ENCODE data around the gene TRMU. TPM values are rescaled to one million over a fixed set of nuclear protein-coding genes. Genes with fewer than 3 reads are reported as not detected.

TRMU gene
- total RNA-seq, 1 experiment from 2014 or later = 48.8 TPM

GRCh38 chr22:46293577-46294260 is 41.8 kb upstream of the TRMU start:
- no peak overlapping the region for H3K4me3 ChIP-seq (ENCODE audit: low read depth in 2 of 2, low read length in 2 of 2)
- in situ Hi-C loops (cut with HindIII; ENCODE audit: low pct_unique_long_range_greater_than_20kb, low sequenced_read_pairs) (no loop called here), intact Hi-C loops (cut with micrococcal nuclease; ENCODE audit: unreplicated experiment) (no loop called here)
- ChIA-PET CTCF (no interaction called here), POLR2A (no interaction called here)
- H3K36me3 ChIP-seq (ENCODE audit: control insufficient read depth, insufficient read depth, low read length) = peaks cover 2% of the 10 kb centered on the region; the same call in 1 of the 2 replicates
- H3K4me1 ChIP-seq (ENCODE audit: control insufficient read depth, insufficient read depth, low read length) = no peaks in the 10 kb centered on the region; the same call in 1 of the 2 replicates
- no peak for DNase-seq (ENCODE audit: low read depth, low spot score)
- BruUV-seq (replicated peaks) = no TSS peak
- no peak for ATAC-seq
- no peaks in the 10 kb centered on the region for H3K9me3 ChIP-seq (ENCODE audit: control insufficient read depth, insufficient read depth, low read depth, low read length)
- H3K27ac ChIP-seq (ENCODE audit: low read length) = no peak overlapping the region
- no peaks in the 10 kb centered on the region for H3K27me3 ChIP-seq (ENCODE audit: control insufficient read depth, insufficient read depth, low read length)
- TF ChIP-seq CTCF (IDR thresholded peaks at IDR 0.05) = no peak
- no peak for TF ChIP-seq POLR2AphosphoS5 (IDR thresholded peaks at IDR 0.05; ENCODE audit: low read depth, low read length)
- TF ChIP-seq TCF7L2 (IDR thresholded peaks at IDR 0.05; ENCODE audit: low read depth, low read length) = no peak

GRCh38 chr22:46294784-46295183 is 40.7 kb upstream of the TRMU start:
- Histone ChIP-seq H3K27ac (ENCODE audit: low read length) (no peak overlapping the region), H3K36me3 (ENCODE audit: control insufficient read depth, insufficient read depth, low read length) (peaks cover 2% of the 10 kb centered on the region; the same call in 1 of the 2 replicates), H3K9me3 (ENCODE audit: control insufficient read depth, insufficient read depth, low read depth, low read length) (no peaks in the 10 kb centered on the region), H3K4me1 (ENCODE audit: control insufficient read depth, insufficient read depth, low read length) (no peaks in the 10 kb centered on the region; the same call in 1 of the 2 replicates), H3K4me3 (ENCODE audit: low read depth in 2 of 2, low read length in 2 of 2) (no peak overlapping the region), H3K27me3 (ENCODE audit: control insufficient read depth, insufficient read depth, low read length) (no peaks in the 10 kb centered on the region)
- intact Hi-C loops (cut with micrococcal nuclease; ENCODE audit: unreplicated experiment) (loop anchor here (5.0 kb wide), 1 partner anchor 172 kb away; no protein-coding TSS in a partner anchor), in situ Hi-C loops (cut with HindIII; ENCODE audit: low pct_unique_long_range_greater_than_20kb, low sequenced_read_pairs) (no loop called here)
- TF ChIP-seq SIN3A (IDR thresholded peaks at IDR 0.05; ENCODE audit: borderline replicate concordance, insufficient read depth, low read depth, low read length) = no peak
- TF ChIP-seq REST (IDR thresholded peaks at IDR 0.05; ENCODE audit: insufficient read depth in 1 of 2, low read depth in 2 of 2, low read length in 1 of 2) = no peak
- TF ChIP-seq TCF7L2 (IDR thresholded peaks at IDR 0.05; ENCODE audit: low read depth, low read length) = no peak
- no peak for TF ChIP-seq POLR2AphosphoS5 (IDR thresholded peaks at IDR 0.05; ENCODE audit: low read depth, low read length)
- no peak for TF ChIP-seq CTCF (IDR thresholded peaks at IDR 0.05)
- ChIA-PET CTCF (no interaction called here), POLR2A (no interaction called here)
- ATAC-seq = no peak
- DNase-seq (ENCODE audit: low read depth, low spot score) = no peak
- no TSS peak for BruUV-seq (replicated peaks)
